Measurements from ENCODE around the gene NUDT22.
A peak's percentile ranks its signal among the peaks of the same experiment; 100 is the strongest.

NUDT22 gene

DNA sequence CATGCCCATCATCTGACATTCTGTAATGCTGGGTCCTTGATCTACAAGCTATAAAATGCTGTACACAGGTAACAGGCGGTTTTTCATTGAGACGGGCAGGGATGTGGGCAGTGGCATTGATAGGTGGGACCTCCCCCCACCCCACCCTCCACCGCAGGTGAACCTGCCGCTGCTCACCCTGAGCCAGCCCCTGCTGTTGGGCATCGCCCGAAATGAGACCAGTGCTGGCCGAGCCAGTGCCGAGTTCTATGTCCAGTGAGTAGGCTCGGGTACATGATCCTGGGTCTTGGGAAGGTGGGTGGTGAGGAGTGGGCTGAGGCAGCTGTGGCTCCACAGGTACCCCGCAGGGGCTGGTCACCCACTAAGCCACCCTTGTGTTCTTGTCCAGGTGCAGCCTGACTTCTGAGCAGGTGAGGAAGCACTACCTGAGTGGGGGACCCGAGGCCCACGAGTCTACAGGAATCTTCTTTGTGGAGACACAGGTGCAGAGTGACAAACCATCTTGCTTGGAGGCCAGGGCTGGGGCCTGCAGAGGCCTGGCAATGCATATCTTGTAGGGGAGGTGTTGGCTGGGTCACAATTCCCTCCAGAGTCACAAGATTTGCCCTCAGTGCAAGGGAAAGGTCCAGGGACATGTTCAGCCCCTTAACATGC is 3.1 kb downstream of the NUDT22 start:
- DNase-seq (ENCODE audit: low spot score): no peak

DNA sequence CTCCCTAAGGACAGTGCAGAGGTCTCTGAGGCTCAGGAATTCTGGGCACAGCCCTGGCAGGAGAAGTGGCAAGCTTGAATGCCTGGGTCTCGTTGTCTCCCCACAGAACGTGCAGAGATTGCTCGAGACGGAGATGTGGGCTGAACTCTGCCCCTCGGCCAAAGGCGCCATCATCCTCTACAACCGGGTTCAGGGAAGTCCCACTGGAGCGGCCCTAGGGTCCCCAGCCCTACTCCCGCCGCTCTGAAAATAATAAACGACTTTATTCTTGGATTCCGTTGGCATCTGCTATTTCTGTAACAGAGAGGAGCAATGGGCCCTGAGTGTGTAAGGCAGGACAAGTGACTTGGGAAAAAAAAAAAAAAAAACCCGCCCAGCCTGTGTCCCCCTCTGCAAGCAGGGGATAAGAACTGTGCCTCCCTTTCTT is 3.7 kb downstream of the NUDT22 start:
- no peak for DNase-seq (ENCODE audit: low spot score)

DNA sequence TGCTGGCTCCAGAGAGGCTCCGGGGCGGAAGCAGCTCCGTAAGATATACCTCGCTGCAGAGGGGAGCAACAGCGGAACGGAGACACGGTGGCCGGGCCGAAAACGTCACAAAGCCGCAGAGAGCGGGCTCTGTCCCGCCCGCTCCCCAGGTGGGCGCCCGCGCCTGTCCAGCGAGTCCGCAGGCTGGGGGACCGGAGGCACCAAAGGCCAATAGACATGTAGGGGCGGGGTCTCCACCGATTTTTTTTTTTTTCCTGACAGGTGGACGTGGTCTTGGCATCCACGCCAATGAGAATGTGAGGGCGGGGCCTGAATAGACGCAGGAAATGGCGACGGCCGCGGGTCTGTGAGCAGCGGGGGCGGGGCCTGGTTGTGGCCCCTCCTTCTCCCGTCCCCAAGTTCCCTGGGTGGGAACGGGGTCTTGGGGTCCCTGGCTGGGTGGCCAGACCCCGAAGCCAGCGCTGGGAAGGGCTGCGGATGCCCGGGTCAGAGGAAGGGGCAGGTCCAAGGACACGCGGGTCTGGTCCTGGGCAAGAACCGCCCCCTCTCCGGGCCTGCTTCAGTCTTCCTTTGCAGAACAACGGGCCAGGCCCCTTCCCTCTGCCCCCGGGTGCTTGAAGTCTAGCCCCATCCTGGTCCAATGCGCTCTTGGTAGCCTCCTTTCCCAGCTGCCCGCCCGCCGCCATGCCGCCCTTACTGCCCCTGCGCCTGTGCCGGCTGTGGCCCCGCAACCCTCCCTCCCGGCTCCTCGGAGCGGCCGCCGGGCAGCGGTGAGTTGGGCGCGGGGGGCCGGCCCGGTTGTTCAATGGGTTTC is 4.3 kb downstream of the NUDT22 start, which contains the start of gene DNAJC4:
Gene DNAJC4, plus strand, starts transcription at position 378 of the 814 bp plus-strand sequence. Its CDS starts 307 bp downstream, at position 685.
- peak; percentile 93 for DNase-seq (ENCODE audit: low spot score)

DNA sequence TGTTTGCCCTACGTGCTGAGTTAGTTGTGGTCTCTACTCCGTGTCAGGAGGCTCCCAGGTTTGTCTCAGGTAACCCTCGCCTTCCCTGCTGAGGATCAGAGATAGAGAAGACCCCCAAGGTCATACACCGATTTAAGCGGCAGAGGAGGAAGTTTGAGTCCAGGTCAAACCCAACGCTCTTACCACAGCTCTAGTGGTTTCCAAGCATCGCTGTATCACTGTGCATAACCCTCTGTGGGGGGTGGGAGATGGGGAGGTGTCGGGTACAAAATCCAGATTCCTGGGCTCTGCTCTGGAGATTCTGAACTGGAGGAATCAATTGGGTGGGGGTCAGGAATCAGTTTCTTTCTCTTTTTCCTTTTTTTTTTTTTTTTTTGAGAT is 4.9 kb downstream of the NUDT22 start:
- no peak for DNase-seq (ENCODE audit: low spot score)

DNA sequence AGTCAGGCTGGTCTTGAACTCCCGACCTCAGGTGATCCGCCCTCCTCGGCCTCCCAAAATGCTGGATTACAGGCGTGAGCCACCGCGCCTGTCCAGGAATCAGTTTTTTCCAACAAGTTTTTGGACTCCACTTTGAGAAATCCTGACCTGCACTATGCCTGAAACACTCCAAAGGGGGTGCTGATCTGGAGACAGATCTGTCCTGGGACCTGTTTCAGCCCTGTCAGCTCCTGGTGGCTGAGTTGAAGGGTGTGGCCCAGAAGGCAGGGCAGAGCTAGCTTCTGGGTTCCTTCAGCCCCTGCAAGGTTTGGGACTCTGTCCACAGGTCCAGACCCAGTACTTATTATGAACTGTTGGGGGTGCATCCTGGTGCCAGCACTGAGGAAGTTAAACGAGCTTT is 5.5 kb downstream of the NUDT22 start:
- no peak for DNase-seq (ENCODE audit: low spot score)

DNA sequence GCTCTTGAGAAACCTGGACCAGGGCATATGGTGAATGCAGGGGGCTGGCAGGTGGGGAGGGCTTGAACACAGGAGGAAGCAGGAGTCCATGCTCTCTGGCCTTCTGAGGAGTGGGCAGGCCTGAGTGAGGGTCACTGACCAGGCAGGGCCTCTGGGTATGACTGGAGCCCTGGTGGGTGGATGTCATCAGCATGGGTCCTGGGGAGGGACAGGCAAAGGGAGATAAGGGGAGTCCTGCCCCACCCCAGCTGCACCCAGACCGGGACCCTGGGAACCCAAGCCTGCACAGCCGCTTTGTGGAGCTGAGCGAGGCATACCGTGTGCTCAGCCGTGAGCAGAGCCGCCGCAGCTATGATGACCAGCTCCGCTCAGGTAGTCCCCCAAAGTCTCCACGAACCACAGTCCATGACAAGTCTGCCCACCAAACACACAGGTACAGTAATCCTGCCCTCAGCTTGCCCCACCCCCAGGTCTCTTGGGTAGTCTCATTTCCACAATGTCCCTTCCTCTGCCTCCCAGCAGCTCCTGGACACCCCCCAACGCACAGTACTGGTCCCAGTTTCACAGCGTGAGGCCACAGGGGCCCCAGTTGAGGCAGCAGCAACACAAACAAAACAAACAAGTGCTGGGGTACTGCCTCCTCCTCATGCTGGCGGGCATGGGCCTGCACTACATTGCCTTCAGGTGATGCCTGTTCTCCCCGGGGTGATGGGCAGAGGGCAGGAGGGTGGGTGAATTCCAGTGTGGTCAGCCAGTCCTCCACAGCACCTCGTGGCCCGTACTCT is 6.3 kb downstream of the NUDT22 start:
- DNase-seq (ENCODE audit: low spot score): no peak

DNA sequence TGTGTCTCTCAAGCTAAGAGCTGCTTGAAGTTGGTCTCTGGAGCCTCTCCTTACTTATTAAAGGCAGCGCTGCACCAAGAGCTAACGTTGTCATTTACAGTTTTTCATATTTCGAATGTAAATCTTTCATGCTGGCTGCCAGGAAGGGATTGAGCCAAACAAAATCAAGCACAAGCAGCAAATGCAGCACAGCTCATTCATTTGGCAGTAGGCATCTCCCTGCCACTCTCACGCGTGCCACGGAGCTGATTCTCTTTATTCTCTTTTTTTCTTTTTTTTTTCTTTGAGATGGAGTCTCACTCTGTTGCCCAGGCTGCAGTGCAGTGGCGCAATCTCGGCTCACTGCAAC is 6.9 kb downstream of the NUDT22 start:
- no peak for DNase-seq (ENCODE audit: low spot score)

DNA sequence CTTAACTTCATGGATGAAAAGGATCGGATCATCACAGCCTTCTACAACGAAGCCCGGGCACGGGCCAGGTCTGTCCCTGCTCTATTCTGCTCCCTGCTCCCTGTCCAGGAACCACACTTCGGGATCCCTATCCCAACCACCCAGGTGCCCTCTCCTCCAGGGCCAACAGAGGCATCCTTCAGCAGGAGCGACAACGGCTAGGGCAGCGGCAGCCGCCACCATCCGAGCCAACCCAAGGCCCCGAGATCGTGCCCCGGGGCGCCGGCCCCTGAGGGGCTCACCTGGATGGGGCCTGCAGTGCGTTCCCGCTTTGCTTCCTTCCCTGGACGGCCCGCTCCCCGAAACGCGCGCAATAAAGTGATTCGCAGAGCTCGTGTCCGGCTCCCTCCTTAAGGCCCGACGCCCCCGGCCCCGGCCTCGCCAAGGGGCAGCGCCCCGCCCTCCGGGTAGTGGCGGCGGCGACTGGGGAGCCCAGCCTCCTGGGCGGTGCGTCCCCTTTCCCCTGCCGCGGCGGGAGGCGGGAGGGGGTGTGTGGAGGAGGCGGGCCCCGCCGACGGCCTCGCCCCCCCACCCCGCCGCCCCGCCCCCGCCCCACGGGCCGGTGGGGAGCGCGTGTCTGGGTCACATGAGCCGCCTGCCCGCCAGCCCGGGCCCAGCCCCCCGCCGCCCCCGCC is 8.0 kb downstream of the NUDT22 start, which contains the start of gene VEGFB:
Gene VEGFB, plus strand, starts transcription at position 672 of the 674 bp plus-strand sequence. CDS start 250 bp downstream, outside the sequence.
- DNase-seq (ENCODE audit: low spot score): peak; percentile 64

DNA sequence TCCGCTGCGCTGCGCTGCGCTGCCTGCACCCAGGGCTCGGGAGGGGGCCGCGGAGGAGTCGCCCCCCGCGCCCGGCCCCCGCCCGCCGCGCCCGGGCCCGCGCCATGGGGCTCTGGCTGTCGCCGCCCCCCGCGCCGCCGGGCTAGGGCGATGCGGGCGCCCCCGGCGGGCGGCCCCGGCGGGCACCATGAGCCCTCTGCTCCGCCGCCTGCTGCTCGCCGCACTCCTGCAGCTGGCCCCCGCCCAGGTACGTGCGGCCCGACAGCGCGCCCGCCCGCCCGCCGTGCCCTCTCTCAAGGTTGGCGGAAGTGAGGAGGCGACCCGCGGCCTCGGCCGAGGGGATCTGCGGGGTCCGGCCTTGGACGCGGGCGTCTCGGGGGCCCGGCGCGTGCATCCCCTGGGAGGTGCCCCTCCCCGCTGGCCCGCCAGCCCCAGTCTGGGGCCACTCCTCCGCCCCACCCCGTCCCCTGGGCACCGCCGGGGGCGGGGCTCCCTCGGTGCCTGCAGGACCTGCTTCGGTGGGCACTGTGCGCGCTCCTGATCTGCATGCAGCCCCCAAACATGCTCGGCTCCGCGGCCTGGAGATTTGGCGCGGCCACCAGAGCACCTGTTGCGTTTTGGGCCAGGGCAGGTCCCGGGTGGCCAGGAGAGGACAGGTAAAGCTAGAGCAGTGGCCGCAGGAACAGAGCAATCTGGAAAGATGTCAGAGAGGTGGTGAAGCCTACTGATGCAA is 8.7 kb downstream of the NUDT22 start:
- peak; percentile 42 for DNase-seq (ENCODE audit: low spot score)

DNA sequence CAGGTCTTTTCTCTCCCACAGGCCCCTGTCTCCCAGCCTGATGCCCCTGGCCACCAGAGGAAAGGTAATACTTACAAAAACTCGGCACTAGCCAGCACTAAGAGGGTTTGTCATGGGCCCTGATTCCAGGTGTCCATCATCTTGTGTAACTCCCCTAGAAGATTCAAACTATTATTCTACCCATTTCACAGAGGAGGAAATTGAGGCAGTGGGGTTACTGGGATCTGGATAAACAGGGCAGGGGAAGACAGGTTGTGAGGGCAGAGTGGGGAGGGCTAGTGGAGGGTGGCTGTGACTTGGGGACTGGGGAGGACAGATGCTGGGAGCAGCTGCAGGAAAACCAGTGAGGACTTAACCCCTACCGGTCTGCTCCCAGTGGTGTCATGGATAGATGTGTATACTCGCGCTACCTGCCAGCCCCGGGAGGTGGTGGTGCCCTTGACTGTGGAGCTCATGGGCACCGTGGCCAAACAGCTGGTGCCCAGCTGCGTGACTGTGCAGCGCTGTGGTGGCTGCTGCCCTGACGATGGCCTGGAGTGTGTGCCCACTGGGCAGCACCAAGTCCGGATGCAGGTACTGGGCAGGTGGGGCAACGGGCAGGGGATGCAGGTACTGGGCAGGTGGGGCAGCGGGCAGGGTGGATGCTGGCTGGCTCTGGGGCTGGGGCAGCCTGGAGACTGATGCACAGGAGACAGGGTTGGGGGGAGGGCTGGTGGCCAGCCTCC is 9.5 kb downstream of the NUDT22 start:
- DNase-seq (ENCODE audit: low spot score): no peak

DNA sequence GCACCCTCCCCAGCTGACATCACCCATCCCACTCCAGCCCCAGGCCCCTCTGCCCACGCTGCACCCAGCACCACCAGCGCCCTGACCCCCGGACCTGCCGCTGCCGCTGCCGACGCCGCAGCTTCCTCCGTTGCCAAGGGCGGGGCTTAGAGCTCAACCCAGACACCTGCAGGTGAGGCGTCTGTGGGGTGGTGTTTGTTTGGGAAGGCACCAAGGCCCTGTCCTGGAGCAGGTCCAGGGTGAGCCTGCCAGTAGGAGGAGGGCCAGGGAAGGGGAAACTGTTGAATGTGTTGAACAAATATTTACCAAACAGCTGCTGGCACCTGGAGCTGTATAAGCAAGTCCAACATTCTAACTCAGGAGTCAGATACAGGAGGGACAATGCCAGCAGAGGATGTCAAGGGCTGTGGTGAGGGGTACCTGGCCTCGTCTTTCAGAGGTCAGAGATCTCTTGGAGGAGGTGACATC is 11.4 kb downstream of the NUDT22 start:
- peak; percentile 42 for DNase-seq (ENCODE audit: low spot score)

DNA sequence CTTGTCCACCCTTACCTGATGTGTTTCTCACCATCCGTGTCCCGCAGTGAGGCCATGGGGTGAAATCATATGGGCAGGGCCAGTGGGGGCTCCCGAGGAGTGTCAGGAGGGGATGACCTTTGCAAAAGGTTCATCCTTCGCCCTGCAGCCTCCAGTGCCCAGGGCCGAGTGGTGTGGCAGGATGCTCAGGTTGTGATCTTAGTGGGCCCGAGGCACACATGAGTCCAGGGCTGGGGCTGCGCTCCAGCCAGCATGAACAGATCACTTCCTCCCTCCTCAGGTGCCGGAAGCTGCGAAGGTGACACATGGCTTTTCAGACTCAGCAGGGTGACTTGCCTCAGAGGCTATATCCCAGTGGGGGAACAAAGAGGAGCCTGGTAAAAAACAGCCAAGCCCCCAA is 12.0 kb downstream of the NUDT22 start:
- no peak for DNase-seq (ENCODE audit: low spot score)

DNA sequence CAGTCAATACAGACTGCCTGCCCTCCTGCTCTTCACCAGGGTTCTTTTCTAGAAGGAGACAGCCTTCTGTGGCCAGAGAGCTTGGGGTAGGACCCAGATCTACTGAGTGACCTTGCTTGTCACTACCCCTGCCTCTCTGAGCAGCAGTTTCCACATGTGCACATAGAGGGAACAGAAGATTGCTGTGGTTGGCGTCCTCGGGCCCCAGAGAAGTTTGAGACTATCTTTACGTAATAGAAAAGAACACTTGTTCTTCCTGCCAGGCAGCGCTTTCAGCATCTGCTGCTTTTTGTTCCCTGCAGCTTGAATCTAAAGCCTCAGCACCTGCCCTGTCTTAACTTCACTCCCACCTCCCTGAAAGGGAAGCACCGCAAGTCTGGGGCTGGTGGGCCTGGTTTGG is 12.9 kb downstream of the NUDT22 start:
- no peak for DNase-seq (ENCODE audit: low spot score)

DNA sequence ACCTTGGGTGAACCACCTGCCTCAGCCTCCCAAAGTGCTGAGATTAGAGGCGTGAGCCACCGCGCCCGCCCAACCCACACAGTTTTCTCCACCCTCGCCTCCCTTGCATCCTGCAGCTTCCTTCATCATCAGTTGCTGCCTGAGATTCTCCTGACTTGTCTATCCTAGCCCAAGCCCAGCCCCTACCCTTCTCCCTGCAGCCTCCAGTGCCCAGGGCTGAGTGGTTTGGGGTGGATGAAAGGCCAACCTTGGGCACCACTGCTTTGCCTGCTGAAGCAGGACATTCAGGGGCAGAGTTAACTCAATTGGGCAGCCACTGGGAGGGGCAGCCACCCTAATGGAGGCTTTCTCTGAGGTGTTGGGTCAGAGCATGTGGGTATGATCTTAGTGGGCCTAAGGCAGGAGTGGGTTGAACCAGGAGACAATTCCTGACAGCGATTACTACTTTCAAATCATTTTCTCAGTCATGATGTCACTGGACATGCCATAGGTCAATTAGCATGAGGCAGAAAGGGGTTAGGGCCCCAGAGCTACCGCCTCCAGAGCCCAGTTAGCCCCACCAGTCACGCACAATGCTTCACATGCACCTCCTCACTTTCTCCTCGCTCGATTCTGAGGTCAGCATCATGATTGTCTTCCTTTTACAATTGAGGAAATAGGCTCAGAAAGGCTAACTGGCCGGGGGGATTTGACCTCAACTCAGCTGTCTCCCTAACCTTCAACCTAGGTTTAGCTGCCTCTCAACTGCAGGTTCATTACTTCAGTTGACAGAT is 13.8 kb downstream of the NUDT22 start:
- DNase-seq (ENCODE audit: low spot score): no peak

DNA sequence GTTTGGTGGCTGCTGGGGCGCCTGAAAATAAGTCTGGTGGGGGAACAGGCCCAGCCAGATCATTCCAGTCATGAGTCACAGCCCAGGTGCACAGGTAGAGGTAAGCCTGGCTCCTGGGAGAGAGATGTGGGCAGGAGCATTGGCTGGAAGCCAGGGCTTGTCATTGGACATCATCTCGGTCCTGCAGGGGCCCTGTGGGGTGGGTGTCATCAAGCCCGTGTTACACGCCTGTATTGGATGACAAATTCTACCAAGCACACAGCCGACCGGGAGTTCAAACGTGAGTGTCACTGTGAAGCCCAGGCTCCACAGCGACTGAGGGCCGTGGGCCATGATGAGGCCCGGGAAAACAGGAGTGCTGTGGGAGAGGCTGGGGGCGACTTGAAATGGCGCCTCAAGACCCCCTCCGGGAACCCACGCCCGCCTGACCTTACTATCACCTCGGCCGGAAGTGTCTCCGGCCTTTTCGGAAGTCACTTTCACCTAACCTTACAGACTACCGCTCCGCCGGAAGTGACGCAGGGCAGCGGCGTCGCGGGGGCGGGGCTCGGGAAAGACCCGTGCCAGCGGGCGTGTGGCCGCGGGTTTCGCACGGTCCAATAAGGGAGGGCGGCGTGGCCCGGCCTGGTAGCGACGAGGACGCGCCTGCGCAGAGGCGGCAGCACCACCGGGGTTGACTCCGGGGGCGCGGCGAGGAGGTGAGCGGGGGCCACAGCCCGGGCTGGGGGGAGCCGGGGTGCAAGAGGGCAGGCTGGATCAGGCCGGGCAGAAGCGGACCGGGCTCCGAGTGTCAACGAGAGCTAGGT is 14.6 kb downstream of the NUDT22 start, which contains the start of gene FKBP2:
Gene FKBP2, plus strand, starts transcription at position 661 of the 806 bp plus-strand sequence. CDS start 1,293 bp downstream, outside the sequence.
- peak; percentile 97 for DNase-seq (ENCODE audit: low spot score)

DNA sequence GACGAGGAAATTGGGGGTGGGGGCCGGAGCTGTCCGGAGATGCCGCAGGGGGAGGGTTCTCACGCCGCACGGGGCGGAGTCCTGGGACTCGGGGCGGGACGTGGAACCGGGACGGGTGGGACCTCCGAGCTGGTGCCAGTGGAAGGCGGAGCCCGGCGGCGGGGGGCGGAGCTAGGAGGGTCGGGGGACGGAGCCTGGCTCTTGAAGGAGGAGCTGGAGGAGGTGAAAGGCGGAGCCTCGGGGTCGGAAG is 15.1 kb downstream of the NUDT22 start:
- DNase-seq (ENCODE audit: low spot score): peak; percentile 99

DNA sequence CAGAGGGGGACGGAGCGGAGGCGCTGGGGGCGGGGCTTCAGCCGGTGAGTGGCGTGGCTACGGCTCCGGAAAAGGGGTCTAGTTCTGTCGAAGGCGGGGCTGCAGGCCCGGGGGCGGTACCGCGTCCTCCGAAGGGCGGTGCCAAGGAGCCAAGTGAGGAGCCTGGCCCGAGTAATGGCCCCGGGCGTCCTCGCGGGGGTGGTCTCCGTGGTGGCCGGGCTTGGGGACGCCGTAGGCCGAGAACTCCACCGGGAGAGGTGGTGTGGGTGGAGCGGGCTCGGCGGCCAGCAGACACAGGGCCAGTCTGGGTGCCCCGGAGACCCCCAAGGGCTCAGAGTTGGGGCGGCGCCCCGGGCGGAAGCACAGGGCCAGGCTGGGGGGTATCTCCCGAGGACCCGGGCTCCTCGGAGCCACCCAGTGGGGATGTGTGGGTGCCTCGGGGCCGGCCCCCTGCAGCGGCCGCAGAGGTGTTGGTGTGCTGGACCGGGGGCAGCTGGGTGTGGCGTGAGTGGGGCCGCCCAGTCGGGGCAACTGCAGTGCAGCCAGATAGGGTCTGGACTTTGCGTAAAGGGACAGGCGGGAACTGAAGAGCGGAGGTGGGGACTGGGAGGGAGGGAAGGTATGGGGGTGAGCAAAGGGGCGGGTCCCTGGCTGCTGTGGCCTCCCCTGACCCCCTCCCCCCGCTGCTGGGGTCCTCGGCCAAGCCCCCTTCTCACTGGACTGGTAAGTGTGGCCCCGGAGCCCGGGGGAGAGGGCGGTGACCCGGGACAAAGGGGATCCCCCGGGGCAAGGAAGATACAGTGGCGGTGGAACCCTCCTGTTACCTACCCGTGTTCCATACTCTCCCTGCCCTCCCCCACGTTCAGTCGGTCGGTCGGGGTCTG is 15.7 kb downstream of the NUDT22 start:
- DNase-seq (ENCODE audit: low spot score): peak; percentile 58

DNA sequence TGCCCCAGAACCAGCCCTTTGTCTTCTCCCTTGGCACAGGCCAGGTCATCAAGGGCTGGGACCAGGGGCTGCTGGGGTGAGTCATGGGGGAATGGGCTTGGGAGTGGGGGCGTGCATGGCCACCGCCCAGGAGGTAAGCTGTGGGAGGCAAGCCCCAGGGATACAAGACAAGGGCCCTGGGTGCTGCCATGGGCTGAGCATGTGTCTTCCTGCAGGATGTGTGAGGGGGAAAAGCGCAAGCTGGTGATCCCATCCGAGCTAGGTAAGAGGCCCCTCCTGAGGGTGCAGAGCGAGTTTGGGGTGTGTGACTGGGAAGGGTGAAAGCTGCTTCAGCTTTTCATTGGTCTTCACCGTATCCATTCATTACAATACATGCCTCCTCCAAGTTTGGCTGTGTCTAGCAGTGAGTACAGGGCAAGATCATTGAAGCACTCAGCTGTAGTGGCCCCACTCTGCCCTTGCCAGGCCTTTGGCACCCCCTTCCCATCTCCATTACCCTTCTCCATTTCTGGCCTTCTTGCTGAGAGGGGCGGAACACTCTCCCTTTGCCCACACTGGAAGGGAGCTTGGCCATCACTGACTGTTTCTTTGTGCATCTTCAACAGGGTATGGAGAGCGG is 17.3 kb downstream of the NUDT22 start:
- DNase-seq (ENCODE audit: low spot score): peak; percentile 33

All from kidney tubule cell (primary cell).